HG02973 (cell line): ENCODE results near the gene TIMM13.

ENCODE experiments used
- ATAC-seq: cut with Tn5 transposase; IDR thresholded peaks from one replicate; pipeline ENCODE4 v1.9.1; 2021; ENCODE audit warnings: moderate library complexity; ENCODE audit not compliant: unreplicated experiment

TIMM13 gene

GRCh38 chr19:2455851-2456570 is 28.6 kb upstream of the TIMM13 start:
- no peak for ATAC-seq

- ATAC-seq: no peak
These were observed 27.8 kb upstream of the TIMM13 start for GRCh38 chr19:2454962-2455850.

- ATAC-seq: no peak
These were observed 27.0 kb upstream of the TIMM13 start for GRCh38 chr19:2454199-2454961.

GRCh38 chr19:2453431-2454025 is 26.1 kb upstream of the TIMM13 start:
- ATAC-seq: no peak

- ATAC-seq: no peak
These were observed 24.4 kb upstream of the TIMM13 start for GRCh38 chr19:2451741-2452140.

- no peak for ATAC-seq
These were observed 23.8 kb upstream of the TIMM13 start for GRCh38 chr19:2451138-2451537.

- no peak for ATAC-seq
These were observed 21.6 kb upstream of the TIMM13 start for GRCh38 chr19:2449019-2449418.

- no peak for ATAC-seq
These were observed 19.0 kb upstream of the TIMM13 start for GRCh38 chr19:2446381-2446780.

GRCh38 chr19:2444251-2445002 is 17.0 kb upstream of the TIMM13 start:
- ATAC-seq: no peak

- no peak for ATAC-seq
These were observed 16.4 kb upstream of the TIMM13 start for GRCh38 chr19:2443785-2444182.

GRCh38 chr19:2443116-2443784 is 15.9 kb upstream of the TIMM13 start:
- no peak for ATAC-seq

GRCh38 chr19:2441096-2441752 is 13.8 kb upstream of the TIMM13 start:
- ATAC-seq: no peak

GRCh38 chr19:2440515-2440914 is 13.1 kb upstream of the TIMM13 start:
- ATAC-seq: no peak

GRCh38 chr19:2438178-2438577 is 10.8 kb upstream of the TIMM13 start:
- no peak for ATAC-seq

- no peak for ATAC-seq
These were observed 9.5 kb upstream of the TIMM13 start for GRCh38 chr19:2436926-2437325.

GRCh38 chr19:2436384-2436783 is 9.0 kb upstream of the TIMM13 start:
- ATAC-seq: no peak

- no peak for ATAC-seq
These were observed 7.4 kb upstream of the TIMM13 start for GRCh38 chr19:2434721-2435265.

GRCh38 chr19:2434267-2434666 is 6.9 kb upstream of the TIMM13 start:
- ATAC-seq: no peak

GRCh38 chr19:2433854-2434253 is 6.5 kb upstream of the TIMM13 start:
- ATAC-seq: no peak
